Mesenchymal stem cell (in vitro differentiated cells and primary cell): ENCODE data around the gene ASF1A.

Experiments used
- DNase-seq: peaks from one replicate; pipeline ENCODE4 v3.0.0-alpha.2; 2013
- H2AFZ ChIP-seq: one replicate; pipeline ENCODE4 v1.6.1; 2013; ENCODE audit warnings: low read depth, mild to moderate bottlenecking, control low read depth, inconsistent platforms, low read length, moderate library complexity
- H2AK5ac ChIP-seq: 2 replicates; pipeline ENCODE4 v1.6.1; 2013; ENCODE audit warnings: low read length, moderate library complexity, mild to moderate bottlenecking, inconsistent platforms; ENCODE audit not compliant: severe bottlenecking
- H2BK120ac ChIP-seq: one replicate; pipeline ENCODE4 v1.6.1; 2013; ENCODE audit warnings: low read depth, mild to moderate bottlenecking, inconsistent platforms, low read length, moderate library complexity
- H2BK12ac ChIP-seq, 2 experiments: one replicate each; pipeline ENCODE4 v1.6.1; 2013; ENCODE audit warnings: inconsistent platforms in 2 of 2, low read length in 2 of 2, mild to moderate bottlenecking in 2 of 2, moderate library complexity in 2 of 2, control low read depth in 1 of 2
- H2BK15ac ChIP-seq: one replicate; pipeline ENCODE4 v1.6.1; 2013; ENCODE audit warnings: mild to moderate bottlenecking, low read depth, inconsistent platforms; ENCODE audit not compliant: poor library complexity, severe bottlenecking
- H2BK5ac ChIP-seq: 2 replicates; pipeline ENCODE4 v1.6.1; 2013; ENCODE audit warnings: low read depth, mild to moderate bottlenecking, low read length, control low read depth, inconsistent platforms; ENCODE audit not compliant: poor library complexity, severe bottlenecking
- H3K14ac ChIP-seq, 2 experiments: one replicate each; pipeline ENCODE4 v1.6.1; 2013; ENCODE audit warnings: inconsistent platforms in 2 of 2, low read length in 2 of 2, control low read depth in 1 of 2, mild to moderate bottlenecking in 1 of 2, moderate library complexity in 1 of 2
- H3K18ac ChIP-seq, 2 experiments: one replicate each; pipeline ENCODE4 v1.6.1; 2013; ENCODE audit warnings: inconsistent platforms in 2 of 2, low read length in 2 of 2, control low read depth in 1 of 2, low read depth in 1 of 2, mild to moderate bottlenecking in 1 of 2
- H3K23ac ChIP-seq, 2 experiments: one replicate each; pipeline ENCODE4 v1.6.1; 2013; ENCODE audit warnings: inconsistent platforms in 2 of 2, low read length in 2 of 2, mild to moderate bottlenecking in 2 of 2, moderate library complexity in 2 of 2, control low read depth in 1 of 2
- H3K27ac ChIP-seq: 2 replicates; pipeline ENCODE4 v1.5.1; 2013; ENCODE audit warnings: mild to moderate bottlenecking, moderate library complexity, low read length, control low read depth, inconsistent platforms; ENCODE audit not compliant: poor library complexity, severe bottlenecking
- H3K27me3 ChIP-seq, 2 experiments: 2 replicates each; pipeline versions ENCODE4 v1.6.1 to v1.7.0; 2013; ENCODE audit warnings: low read length in 2 of 2, mild to moderate bottlenecking in 2 of 2, moderate library complexity in 2 of 2, control low read depth in 1 of 2, inconsistent platforms in 1 of 2; ENCODE audit not compliant: control insufficient read depth in 1 of 2, insufficient read depth in 1 of 2
- H3K36me3 ChIP-seq, 2 experiments: 2 replicates each; pipeline versions ENCODE4 v1.6.1 to v1.7.0; 2013; ENCODE audit warnings: low read length in 2 of 2, control low read depth in 1 of 2, inconsistent platforms in 1 of 2, low read depth in 1 of 2, mild to moderate bottlenecking in 1 of 2; ENCODE audit not compliant: insufficient read depth in 2 of 2, control insufficient read depth in 1 of 2
- H3K4ac ChIP-seq, 2 experiments: one replicate each; pipeline ENCODE4 v1.6.1; 2013; ENCODE audit warnings: inconsistent platforms in 2 of 2, low read length in 2 of 2, mild to moderate bottlenecking in 2 of 2, moderate library complexity in 2 of 2, control low read depth in 1 of 2, low read depth in 1 of 2
- H3K4me1 ChIP-seq: 2 replicates; pipeline ENCODE4 v1.6.1; 2013; ENCODE audit warnings: low read depth, low read length, control low read depth; ENCODE audit not compliant: control insufficient read depth, insufficient read depth
- H3K4me2 ChIP-seq: 2 replicates; pipeline ENCODE4 v1.6.1; 2013; ENCODE audit warnings: low read length, mild to moderate bottlenecking, inconsistent platforms; ENCODE audit not compliant: poor library complexity, severe bottlenecking
- H3K4me3 ChIP-seq, 2 experiments: 2 replicates each; pipeline versions ENCODE4 v1.5.1 to v1.7.0; 2013; ENCODE audit warnings: low read length in 2 of 2, mild to moderate bottlenecking in 2 of 2, control low read depth in 1 of 2, low read depth in 1 of 2; ENCODE audit not compliant: insufficient read depth in 1 of 2
- H3K79me1 ChIP-seq: replicated peaks from 2 replicates; pipeline ENCODE4 v1.6.1; 2013; ENCODE audit warnings: mild to moderate bottlenecking, control low read depth, low read length, inconsistent platforms; ENCODE audit not compliant: poor library complexity, severe bottlenecking
- H3K9ac ChIP-seq: 2 replicates; pipeline ENCODE4 v1.7.0; 2013; ENCODE audit warnings: mild to moderate bottlenecking, low read length, moderate library complexity
- H3K9me3 ChIP-seq: 2 replicates; pipeline ENCODE4 v1.7.0; 2013; ENCODE audit warnings: mild to moderate bottlenecking, low read length; ENCODE audit not compliant: control insufficient read depth
- H4K8ac ChIP-seq: one replicate; pipeline ENCODE4 v1.6.1; 2013; ENCODE audit warnings: inconsistent platforms, mild to moderate bottlenecking, low read length, moderate library complexity
- H4K91ac ChIP-seq: one replicate; pipeline ENCODE4 v1.6.1; 2013; ENCODE audit warnings: mild to moderate bottlenecking, low read length, inconsistent platforms
- WGBS: methylation state at CpG from one replicate; pipeline ENCODE4 v1.1.7; 2013; ENCODE audit warnings: mixed read lengths; 5-methylcytosine and 5-hydroxymethylcytosine counted together

ASF1A gene

GRCh38 chr6:118893064-118893806 is 717 bp upstream of the ASF1A start:
- WGBS, result 7% methylated on average over 18 of the region's 18 CpGs
- no peak overlapping the region for H2AK5ac ChIP-seq
- peak overlapping the region; percentile 81 for H3K4me2 ChIP-seq
- no peak overlapping the region for H2BK12ac ChIP-seq
- no peaks in the 10 kb centered on the region for H3K9me3 ChIP-seq
- peak overlapping the region; percentile 63 for H2AFZ ChIP-seq
- H3K79me1 ChIP-seq, result peaks cover 7% of the 10 kb centered on the region
- peaks cover 3% of the 10 kb centered on the region for H3K4me1 ChIP-seq
- H3K36me3 ChIP-seq, result peaks cover 0 to 3% of the 10 kb centered on the region in 2 experiments
- peak overlapping the region in 1 of 2 experiments; percentile 80 for H3K4ac ChIP-seq
- peak overlapping the region; percentile 99 for H3K9ac ChIP-seq
- DNase-seq, result peak; percentile 84
- peak overlapping the region; percentile 95 for H3K27ac ChIP-seq
- H2BK120ac ChIP-seq, result no peak overlapping the region
- no peaks in the 10 kb centered on the region for H3K27me3 ChIP-seq
- H4K91ac ChIP-seq, result peak overlapping the region; percentile 18
- no peak overlapping the region for H2BK15ac ChIP-seq
- H3K4me3 ChIP-seq, result peak overlapping the region in 1 of 2 experiments; percentile 90
- no peak overlapping the region for H3K14ac ChIP-seq
- no peak overlapping the region for H3K18ac ChIP-seq
- no peak overlapping the region for H3K23ac ChIP-seq
- peak overlapping the region; percentile 35 for H4K8ac ChIP-seq
- no peak overlapping the region for H2BK5ac ChIP-seq

DNA sequence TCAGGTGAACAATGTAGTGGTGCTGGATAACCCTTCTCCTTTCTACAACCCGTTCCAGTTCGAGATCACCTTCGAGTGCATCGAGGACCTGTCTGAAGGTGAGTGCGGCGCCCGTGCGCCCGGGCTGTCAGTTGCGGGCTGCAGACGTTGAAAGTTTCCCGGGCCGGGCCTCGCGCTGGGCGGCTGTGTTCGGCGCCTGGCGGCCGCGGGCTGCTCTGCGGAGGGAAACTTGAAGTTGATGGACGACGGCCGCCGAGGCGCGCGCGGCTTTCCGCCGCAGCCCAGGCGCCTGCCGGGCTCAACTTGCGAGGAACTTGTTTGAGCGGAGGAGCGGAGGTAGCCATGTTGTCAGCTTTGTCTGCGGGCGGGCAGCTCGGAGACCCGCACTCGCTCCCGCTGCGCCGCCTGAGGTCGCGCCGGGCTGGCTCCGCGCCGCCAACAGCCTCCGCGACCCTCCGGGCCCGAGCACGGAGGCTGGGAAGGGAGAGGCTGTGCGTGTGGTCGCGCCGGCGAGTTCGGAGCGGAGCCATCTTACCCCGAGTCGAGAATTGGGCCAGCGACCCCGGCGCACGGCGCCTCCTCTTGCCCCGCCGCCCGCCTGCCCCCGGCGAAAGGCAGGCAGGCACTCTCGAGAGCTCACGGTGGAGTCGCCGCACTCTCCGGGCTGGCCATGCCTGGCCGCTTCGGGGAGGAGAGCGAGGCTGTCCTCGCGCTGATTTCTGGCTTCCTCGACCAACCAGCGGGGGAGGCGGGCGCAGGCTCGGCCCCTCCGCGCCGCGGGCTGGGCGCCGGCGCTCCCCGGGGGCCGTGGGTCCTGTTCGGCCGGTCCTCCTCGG is 691 bp downstream of the ASF1A start:
- Histone ChIP-seq H3K4me2 (peak overlapping the region; percentile 84), H3K18ac (peak overlapping the region; percentile 82 to 98), H2AFZ (peak overlapping the region; percentile 88), H2BK15ac (peak overlapping the region; percentile 83), H3K9me3 (no peaks in the 10 kb centered on the region), H3K23ac (peak overlapping the region in 1 of 2 experiments; percentile 98), H3K4me3 (peak overlapping the region; percentile 94 to 100), H2BK12ac (peak overlapping the region in 1 of 2 experiments; percentile 54), H3K79me1 (peaks cover 4% of the 10 kb centered on the region), H3K36me3 (peaks cover 0 to 11% of the 10 kb centered on the region in 2 experiments), H2BK5ac (peak overlapping the region; percentile 92), H4K8ac (peak overlapping the region; percentile 84), H3K14ac (peak overlapping the region in 1 of 2 experiments; percentile 86), H3K4ac (peak overlapping the region; percentile 91 to 100), H3K27ac (peak overlapping the region; percentile 92), H2AK5ac (peak overlapping the region; percentile 73), H4K91ac (peak overlapping the region; percentile 85), H3K27me3 (no peaks in the 10 kb centered on the region), H2BK120ac (peak overlapping the region; percentile 59), H3K4me1 (peaks cover 3% of the 10 kb centered on the region), H3K9ac (peak overlapping the region; percentile 92)
- WGBS, result 0% methylated on average over 68 of the region's 102 CpGs
- DNase-seq, result peak; percentile 76

- H3K4me1 ChIP-seq, result peaks cover 3% of the 10 kb centered on the region
- no peak overlapping the region for H2BK12ac ChIP-seq
- no peak overlapping the region for H4K91ac ChIP-seq
- H2BK5ac ChIP-seq, result no peak overlapping the region
- DNase-seq, result no peak
- H3K9ac ChIP-seq, result peak overlapping the region; percentile 92
- no peak overlapping the region for H2AK5ac ChIP-seq
- peak overlapping the region in 1 of 2 experiments; percentile 98 for H3K18ac ChIP-seq
- H3K27ac ChIP-seq, result peak overlapping the region; percentile 71
- 0% methylated on average over 1 of the region's 11 CpGs for WGBS
- H2BK15ac ChIP-seq, result no peak overlapping the region
- no peaks in the 10 kb centered on the region for H3K79me1 ChIP-seq
- no peak overlapping the region for H2BK120ac ChIP-seq
- H3K4me3 ChIP-seq, result peak overlapping the region; percentile 94 to 100
- H3K23ac ChIP-seq, result no peak overlapping the region
- H3K14ac ChIP-seq, result no peak overlapping the region
- H3K4me2 ChIP-seq, result peak overlapping the region; percentile 36
- no peaks in the 10 kb centered on the region for H3K9me3 ChIP-seq
- peak overlapping the region; percentile 91 to 100 for H3K4ac ChIP-seq
- no peak overlapping the region for H4K8ac ChIP-seq
- peaks cover 0 to 11% of the 10 kb centered on the region in 2 experiments for H3K36me3 ChIP-seq
- no peaks in the 10 kb centered on the region for H3K27me3 ChIP-seq
- H2AFZ ChIP-seq, result no peak overlapping the region
Observed at GRCh38 chr6:118895261-118895560, 1.3 kb downstream of the ASF1A start.

DNA sequence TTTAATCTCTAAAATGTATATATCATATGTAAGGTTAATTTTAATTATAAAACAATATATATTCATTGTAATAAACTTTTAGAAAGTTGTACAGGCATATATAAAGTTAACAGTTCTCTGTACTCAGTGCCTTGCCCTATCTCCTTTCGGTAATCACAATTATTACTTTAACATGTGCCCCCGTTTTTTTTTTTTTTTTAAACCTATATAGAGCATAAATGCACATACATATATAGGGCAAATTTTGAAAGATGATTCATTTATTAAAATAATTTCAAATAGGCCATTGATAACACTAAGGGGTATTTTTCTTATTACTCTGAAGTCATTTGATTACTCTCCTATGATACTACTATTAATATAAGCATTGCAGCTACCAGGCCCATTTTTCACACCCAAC is 1.9 kb downstream of the ASF1A start:
- no peaks in the 10 kb centered on the region for H3K9me3 ChIP-seq
- no peak overlapping the region for H3K4me2 ChIP-seq
- H2BK120ac ChIP-seq, result no peak overlapping the region
- WGBS, result no CpG with 5 or more reads among the region's 2 CpGs
- peaks cover 0 to 17% of the 10 kb centered on the region in 2 experiments for H3K36me3 ChIP-seq
- H2BK15ac ChIP-seq, result no peak overlapping the region
- peak overlapping the region; percentile 92 for H3K9ac ChIP-seq
- H2BK12ac ChIP-seq, result no peak overlapping the region
- no peak overlapping the region for H2AFZ ChIP-seq
- H3K79me1 ChIP-seq, result peaks cover 2% of the 10 kb centered on the region
- DNase-seq, result peak; percentile 16
- no peak overlapping the region for H3K4ac ChIP-seq
- H3K4me3 ChIP-seq, result peak overlapping the region in 1 of 2 experiments; percentile 94
- peak overlapping the region; percentile 89 for H3K27ac ChIP-seq
- H3K4me1 ChIP-seq, result peaks cover 3% of the 10 kb centered on the region
- H4K91ac ChIP-seq, result no peak overlapping the region
- H3K27me3 ChIP-seq, result no peaks in the 10 kb centered on the region
- H3K14ac ChIP-seq, result no peak overlapping the region
- H3K18ac ChIP-seq, result no peak overlapping the region
- H3K23ac ChIP-seq, result no peak overlapping the region
- no peak overlapping the region for H2AK5ac ChIP-seq
- no peak overlapping the region for H2BK5ac ChIP-seq
- H4K8ac ChIP-seq, result no peak overlapping the region
